GM23248 (cell line): Measurements from ENCODE around the gene ARMC7. TPM values are rescaled to one million over a fixed set of nuclear protein-coding genes. Genes with fewer than 3 reads are reported as not detected.

Source experiments
- DNase-seq: peaks from one replicate; pipeline ENCODE4 v3.0.0-alpha.2; 2015
- H2AFZ ChIP-seq: fragments of 200-600 bp; sonication (generic); 2 replicates; pipeline ENCODE4 v1.6.1; 2016; ENCODE audit warnings: antibody characterized with exemption
- H3F3A ChIP-seq: fragments of 200-600 bp; sonication (generic); 2 replicates; pipeline ENCODE4 v1.6.1; 2016; ENCODE audit warnings: mild to moderate bottlenecking, antibody characterized with exemption, mixed run types; ENCODE audit not compliant: insufficient read depth
- H3K27ac ChIP-seq: fragments of 200-600 bp; sonication (generic); 2 replicates; pipeline ENCODE4 v1.5.1; 2016; ENCODE audit warnings: mild to moderate bottlenecking
- H3K27me3 ChIP-seq: fragments of 200-600 bp; sonication (generic); replicated peaks from 2 replicates; pipeline ENCODE4 v1.6.1; 2016; ENCODE audit warnings: mild to moderate bottlenecking; ENCODE audit not compliant: insufficient read depth
- H3K36me3 ChIP-seq: fragments of 200-600 bp; sonication (generic); 2 replicates; pipeline ENCODE4 v1.6.1; 2016; ENCODE audit warnings: low read depth, mild to moderate bottlenecking
- H3K4me1 ChIP-seq: fragments of 200-600 bp; sonication (generic); 2 replicates; pipeline ENCODE4 v1.6.1; 2016; ENCODE audit warnings: mild to moderate bottlenecking; ENCODE audit not compliant: insufficient read depth
- H3K4me2 ChIP-seq: fragments of 200-600 bp; sonication (generic); one replicate; pipeline ENCODE4 v1.6.1; 2016; ENCODE audit warnings: mild to moderate bottlenecking; ENCODE audit not compliant: unreplicated experiment
- H3K4me3 ChIP-seq: fragments of 200-600 bp; sonication (generic); 2 replicates; pipeline ENCODE4 v1.5.1; 2016; ENCODE audit warnings: mild to moderate bottlenecking
- H3K79me2 ChIP-seq: fragments of 200-600 bp; sonication (generic); 2 replicates; pipeline ENCODE4 v1.6.1; 2016; ENCODE audit warnings: mild to moderate bottlenecking; ENCODE audit not compliant: insufficient read depth
- H3K9ac ChIP-seq: fragments of 200-600 bp; sonication (generic); 2 replicates; pipeline ENCODE4 v1.6.1; 2016; ENCODE audit warnings: mild to moderate bottlenecking
- H3K9me2 ChIP-seq: fragments of 200-600 bp; sonication (generic); 2 replicates; pipeline ENCODE4 v1.6.1; 2016; ENCODE audit warnings: mixed run types, mild to moderate bottlenecking, moderate library complexity; ENCODE audit not compliant: insufficient read depth
- H3K9me3 ChIP-seq: fragments of 200-600 bp; sonication (generic); one replicate; pipeline ENCODE4 v1.6.1; 2017; ENCODE audit warnings: low read depth
- H4K20me1 ChIP-seq: fragments of 200-600 bp; sonication (generic); 2 replicates; pipeline ENCODE4 v1.6.0; 2016; ENCODE audit not compliant: insufficient read depth
- EZH2 ChIP-seq: fragments of 200-600 bp; sonication (generic); IDR thresholded peaks from 2 replicates; pipeline ENCODE4 v1.6.1; 2018; ENCODE audit warnings: antibody characterized with exemption, mild to moderate bottlenecking; ENCODE audit not compliant: insufficient read depth, poor library complexity, severe bottlenecking
- EZH2phosphoT487 ChIP-seq: fragments of 200-600 bp; sonication (generic); IDR thresholded peaks from 2 replicates; pipeline ENCODE4 v1.6.1; 2018; ENCODE audit warnings: antibody characterized with exemption, moderate library complexity, mild to moderate bottlenecking, low read depth; ENCODE audit not compliant: insufficient read depth
- WGBS, 2 experiments: methylation state at CpG; one replicate each; pipeline ENCODE4 v1.1.6; 2015 to 2017; ENCODE audit warnings: low lambda C conversion rate in 2 of 2, low coverage in 1 of 2; ENCODE audit errors: missing lambda C conversion rate in 2 of 2; 5-methylcytosine and 5-hydroxymethylcytosine counted together
- in situ Hi-C: fragments of 300-500 bp; cut with MboI; formaldehyde crosslinking; loops from 2 replicates; pipeline ENCODE4 v1.15.0; 2020
- polyA plus RNA-seq: library from polyadenylated mRNA; unstranded; fragments of >200 nt; fragmentation: Nextera tagmentation; extraction: Ambion mirVana; gene quantifications from 2 replicates; pipeline ENCODE4 v1.2.1, GENCODE V29; 2016
- total RNA-seq: library from RNA; depleted of rRNA; stranded (reverse); fragments of >200 nt; shearing (Covaris generic); gene quantifications from 2 replicates; pipeline ENCODE4 v1.2.3, GENCODE V29; 2014

The ARMC7 gene
- total and polyA plus RNA-seq, 2 experiments from 2014 or later = 1.3 to 9.8 TPM

DNA sequence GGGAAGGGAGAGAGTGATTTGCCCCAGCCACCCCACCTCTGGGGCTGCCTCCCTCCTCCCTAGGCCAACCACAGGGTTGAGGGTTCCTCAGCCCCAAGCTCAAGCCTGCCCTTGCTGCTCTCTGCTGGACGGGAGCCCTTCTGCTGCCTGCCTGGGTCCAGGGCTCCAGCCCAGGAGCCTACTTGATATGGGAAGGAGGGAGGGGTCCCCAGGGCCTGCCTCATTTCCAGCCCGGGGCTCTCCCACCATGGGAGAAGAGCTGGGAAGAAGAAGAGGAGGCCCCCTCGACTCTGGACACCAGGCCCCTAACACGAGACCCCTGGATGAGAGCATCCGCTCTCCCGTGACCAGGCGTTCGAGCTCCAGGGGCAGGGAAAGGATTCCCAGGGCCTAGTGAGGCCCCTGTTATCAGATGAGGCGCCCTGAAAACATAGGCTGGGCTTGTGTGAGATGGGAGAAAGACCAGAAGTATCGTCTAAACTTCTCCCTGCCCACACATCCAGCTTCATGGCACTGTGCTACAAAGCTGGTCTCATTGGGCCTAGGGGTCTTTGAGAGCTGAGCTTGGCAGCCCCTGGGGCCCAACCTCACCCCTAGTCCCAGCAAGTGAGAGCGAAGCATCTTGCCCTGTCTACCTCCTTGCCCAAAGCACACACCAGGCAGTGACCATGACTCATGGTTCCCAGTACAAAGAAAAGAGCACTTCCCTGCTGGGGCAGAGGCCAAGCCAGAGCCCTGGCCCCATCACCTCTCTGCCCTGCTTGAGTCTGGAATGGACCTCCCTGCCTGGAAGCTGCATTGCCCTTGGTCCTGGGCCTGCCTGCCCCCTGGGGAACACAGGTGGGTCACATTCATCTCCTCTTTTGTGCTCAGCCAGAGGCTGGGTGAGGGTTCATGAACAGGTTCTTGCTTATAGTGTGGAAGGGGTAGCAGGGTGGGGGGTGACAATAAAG is 21.0 kb upstream of the ARMC7 start:
- H3K9me3 ChIP-seq = no peaks in the 10 kb centered on the region
- H3K4me2 ChIP-seq = peak overlapping the region; percentile 78
- 82 to 86% methylated on average over 10 to 11 of the region's 11 CpGs for WGBS, 2 experiments
- H3F3A ChIP-seq = no peaks in the 10 kb centered on the region
- no peaks in the 10 kb centered on the region for H3K27me3 ChIP-seq
- peak overlapping the region; percentile 82 for H3K9ac ChIP-seq
- no peaks in the 10 kb centered on the region for H3K79me2 ChIP-seq
- TF ChIP-seq EZH2 = no peak
- TF ChIP-seq EZH2phosphoT487 = no peak
- H2AFZ ChIP-seq = peak overlapping the region; percentile 88
- H4K20me1 ChIP-seq = no peaks in the 10 kb centered on the region
- peak overlapping the region; percentile 45; the same call in 1 of the 2 replicates for H3K27ac ChIP-seq
- in situ Hi-C loops = no loop called here
- H3K36me3 ChIP-seq = no peaks in the 10 kb centered on the region
- H3K9me2 ChIP-seq = no peaks in the 10 kb centered on the region
- DNase-seq = peak; percentile 69
- peaks cover 9% of the 10 kb centered on the region for H3K4me1 ChIP-seq
- peak overlapping the region; percentile 76 for H3K4me3 ChIP-seq

DNA sequence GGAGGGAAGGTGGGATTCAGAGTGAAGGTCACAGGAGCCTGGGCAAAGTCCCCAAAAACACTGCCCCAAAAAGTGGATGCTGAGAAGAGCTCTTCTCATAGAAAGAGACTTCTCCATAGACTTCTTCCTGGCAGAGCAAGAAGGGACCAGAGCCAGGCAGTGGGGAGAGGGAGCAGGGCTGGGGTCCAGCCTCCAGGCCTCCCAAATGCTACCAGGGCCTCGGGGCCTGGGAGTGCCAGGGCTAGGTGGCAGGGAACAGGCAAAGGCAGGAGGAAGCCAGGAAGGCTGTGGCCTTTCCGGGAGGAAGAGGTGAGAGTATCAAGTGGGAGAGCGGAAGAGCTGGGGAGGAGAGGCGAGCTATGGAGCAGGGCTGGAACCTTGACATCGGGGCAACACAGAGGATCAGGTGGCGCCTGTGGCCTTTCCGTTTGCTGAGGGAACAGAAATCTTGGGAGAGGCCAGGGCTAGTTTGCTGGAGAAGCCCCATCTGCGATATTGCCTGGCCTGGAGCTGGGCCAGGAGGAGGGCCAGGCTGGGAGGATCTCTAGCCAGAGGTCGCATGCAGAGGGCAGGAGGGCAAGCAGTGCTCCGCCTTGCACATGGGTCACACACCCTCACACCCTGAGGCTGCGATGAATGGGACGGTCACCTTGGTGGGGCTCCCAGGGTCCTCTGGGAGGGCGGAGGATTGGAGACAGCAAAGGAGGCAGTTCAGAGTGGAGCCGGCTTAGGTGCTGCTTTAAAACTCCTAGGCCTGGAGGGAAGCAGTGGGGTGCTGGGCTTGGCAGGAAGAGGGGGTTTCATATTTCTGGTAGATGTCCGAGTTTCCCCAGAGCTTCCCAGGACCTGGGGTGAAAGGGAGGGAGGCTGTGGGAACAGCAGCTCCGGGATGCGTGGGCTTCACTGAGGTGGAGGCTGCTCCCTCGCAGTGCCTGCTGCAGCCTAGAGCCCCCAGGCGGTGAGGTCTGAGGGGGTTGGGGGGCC is 18.6 kb upstream of the ARMC7 start:
- Histone ChIP-seq H3K9me2 (no peaks in the 10 kb centered on the region), H3K4me1 (peaks cover 8% of the 10 kb centered on the region), H3K9ac (no peak overlapping the region), H2AFZ (no peak overlapping the region), H3K4me2 (no peak overlapping the region), H3F3A (no peaks in the 10 kb centered on the region), H3K4me3 (no peak overlapping the region), H3K36me3 (no peaks in the 10 kb centered on the region), H3K27me3 (no peaks in the 10 kb centered on the region), H3K27ac (no peak overlapping the region), H3K79me2 (no peaks in the 10 kb centered on the region), H4K20me1 (no peaks in the 10 kb centered on the region), H3K9me3 (no peaks in the 10 kb centered on the region)
- TF ChIP-seq EZH2phosphoT487 = no peak
- no peak for TF ChIP-seq EZH2
- WGBS, 2 experiments = 75 to 78% methylated on average over 19 of the region's 19 CpGs
- DNase-seq = no peak
- in situ Hi-C loops = no loop called here

DNA sequence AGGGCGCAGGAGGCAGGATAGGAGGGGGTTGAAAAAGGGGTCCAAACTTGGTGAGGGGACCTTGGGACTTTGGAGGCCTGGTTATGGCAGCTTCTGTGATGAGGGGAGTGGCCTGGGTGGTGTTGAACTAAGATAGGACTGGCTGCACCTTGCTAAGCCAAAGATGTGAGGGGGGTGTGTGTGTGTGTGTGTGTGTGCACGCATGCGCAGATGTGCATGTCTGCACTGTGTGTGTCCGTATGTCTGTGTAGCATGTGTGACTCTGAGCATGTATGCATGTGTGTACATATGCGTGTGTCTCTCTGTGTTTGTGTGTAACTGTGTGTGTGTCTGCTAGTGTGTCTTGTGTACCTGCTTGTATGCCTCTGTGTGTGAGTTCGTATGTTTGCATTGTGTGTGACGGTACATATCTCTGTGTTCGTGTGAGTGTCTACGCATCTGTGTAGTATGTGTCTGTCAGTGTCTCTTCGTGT is 17.9 kb upstream of the ARMC7 start:
- Histone ChIP-seq H4K20me1 (no peaks in the 10 kb centered on the region), H3K9ac (no peak overlapping the region), H3K79me2 (no peaks in the 10 kb centered on the region), H3F3A (no peaks in the 10 kb centered on the region), H3K27ac (no peak overlapping the region), H3K4me1 (peaks cover 10% of the 10 kb centered on the region), H3K9me3 (no peaks in the 10 kb centered on the region), H3K36me3 (no peaks in the 10 kb centered on the region), H3K4me2 (no peak overlapping the region), H3K9me2 (no peaks in the 10 kb centered on the region), H3K4me3 (no peak overlapping the region), H2AFZ (no peak overlapping the region), H3K27me3 (no peaks in the 10 kb centered on the region)
- DNase-seq = no peak
- in situ Hi-C loops = no loop called here
- TF ChIP-seq EZH2phosphoT487 (no peak), EZH2 (no peak)
- WGBS, 2 experiments = 87 to 89% methylated on average over 10 of the region's 10 CpGs

DNA sequence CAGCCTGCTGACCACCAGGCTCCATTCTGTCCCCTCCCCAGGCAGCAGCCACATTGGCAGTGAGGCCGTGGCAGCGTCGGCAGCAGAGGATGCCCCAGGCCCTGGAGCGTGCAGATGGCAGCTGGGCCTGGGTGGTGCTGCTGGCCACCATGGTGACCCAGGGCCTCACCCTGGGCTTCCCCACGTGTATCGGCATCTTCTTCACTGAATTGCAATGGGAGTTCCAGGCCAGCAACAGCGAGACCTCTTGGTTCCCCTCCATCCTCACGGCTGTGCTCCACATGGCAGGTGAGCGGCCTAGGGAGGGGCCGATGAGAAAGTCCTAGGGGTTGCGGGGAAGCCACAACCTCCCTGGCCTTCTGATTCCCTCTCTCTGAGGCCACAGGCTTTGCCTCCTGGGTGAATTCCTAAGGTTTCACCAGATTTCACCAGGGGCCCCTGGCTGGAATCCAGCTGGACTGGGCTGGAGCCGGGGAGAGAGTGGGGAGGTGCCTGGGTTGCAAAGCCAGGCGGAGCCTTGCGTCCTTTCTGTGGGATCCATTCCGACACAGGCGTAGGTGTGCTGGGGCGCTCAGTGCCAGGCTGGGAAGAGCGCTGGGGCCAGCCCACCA is 16.1 kb upstream of the ARMC7 start:
- in situ Hi-C loops = no loop called here
- DNase-seq = no peak
- 83 to 88% methylated on average over 18 of the region's 18 CpGs for WGBS, 2 experiments
- no peaks in the 10 kb centered on the region for H3K9me2 ChIP-seq
- H3K4me1 ChIP-seq = peaks cover 8% of the 10 kb centered on the region
- H3K36me3 ChIP-seq = no peaks in the 10 kb centered on the region
- H2AFZ ChIP-seq = no peak overlapping the region
- no peaks in the 10 kb centered on the region for H3K9me3 ChIP-seq
- no peaks in the 10 kb centered on the region for H3F3A ChIP-seq
- no peak overlapping the region for H3K4me2 ChIP-seq
- no peak overlapping the region for H3K9ac ChIP-seq
- no peaks in the 10 kb centered on the region for H3K27me3 ChIP-seq
- H3K79me2 ChIP-seq = no peaks in the 10 kb centered on the region
- no peaks in the 10 kb centered on the region for H4K20me1 ChIP-seq
- H3K27ac ChIP-seq = no peak overlapping the region
- no peak overlapping the region for H3K4me3 ChIP-seq
- TF ChIP-seq EZH2phosphoT487 (no peak), EZH2 (no peak)
